ENCODE measurements around the gene USF2. TPM values are rescaled to one million over a fixed set of nuclear protein-coding genes. Genes with fewer than 3 reads are reported as not detected.
A peak's percentile ranks its signal among the peaks of the same experiment; 100 is the strongest.

Gene USF2
- total RNA-seq, 3 donors from 2014 or later, result 72.7 to 117 (median 77.3) TPM

DNA sequence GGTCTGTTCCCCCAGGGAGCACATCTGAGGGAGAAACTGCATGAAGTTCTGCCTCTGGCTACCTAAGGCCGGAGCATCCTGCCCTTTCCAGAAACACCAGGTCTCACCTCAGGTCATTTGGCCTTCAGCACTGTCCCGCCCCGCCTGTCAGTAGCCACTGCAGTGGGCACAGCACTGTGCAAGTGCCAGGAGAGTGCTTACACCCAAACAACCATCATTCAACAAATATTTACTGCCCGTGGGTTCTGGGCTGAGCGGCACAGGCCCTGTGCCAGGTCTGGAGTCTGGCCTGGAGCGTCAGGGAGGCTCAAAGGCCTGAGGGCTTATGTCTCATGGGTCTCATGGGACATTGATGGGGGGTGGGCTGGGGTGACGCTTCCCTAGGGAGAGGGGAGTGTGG, 2.8 kb downstream of the USF2 start:
- Histone ChIP-seq H3K27ac (peak overlapping the region in 1 of 2 donors; percentile 9), H3K4me1 (peaks cover 0 to 8% of the 10 kb centered on the region in 2 donors), H3K36me3 (peaks cover 5% of the 10 kb centered on the region), H3K27me3 (no peaks in the 10 kb centered on the region), H3K9me3 (no peaks in the 10 kb centered on the region), H3K4me3 (no peak overlapping the region)
- no peak for TF ChIP-seq POLR2A (IDR thresholded peaks at IDR 0.05)
- TF ChIP-seq POLR2AphosphoS5 (IDR thresholded peaks at IDR 0.05), result no peak
- TF ChIP-seq, protein P1, sequence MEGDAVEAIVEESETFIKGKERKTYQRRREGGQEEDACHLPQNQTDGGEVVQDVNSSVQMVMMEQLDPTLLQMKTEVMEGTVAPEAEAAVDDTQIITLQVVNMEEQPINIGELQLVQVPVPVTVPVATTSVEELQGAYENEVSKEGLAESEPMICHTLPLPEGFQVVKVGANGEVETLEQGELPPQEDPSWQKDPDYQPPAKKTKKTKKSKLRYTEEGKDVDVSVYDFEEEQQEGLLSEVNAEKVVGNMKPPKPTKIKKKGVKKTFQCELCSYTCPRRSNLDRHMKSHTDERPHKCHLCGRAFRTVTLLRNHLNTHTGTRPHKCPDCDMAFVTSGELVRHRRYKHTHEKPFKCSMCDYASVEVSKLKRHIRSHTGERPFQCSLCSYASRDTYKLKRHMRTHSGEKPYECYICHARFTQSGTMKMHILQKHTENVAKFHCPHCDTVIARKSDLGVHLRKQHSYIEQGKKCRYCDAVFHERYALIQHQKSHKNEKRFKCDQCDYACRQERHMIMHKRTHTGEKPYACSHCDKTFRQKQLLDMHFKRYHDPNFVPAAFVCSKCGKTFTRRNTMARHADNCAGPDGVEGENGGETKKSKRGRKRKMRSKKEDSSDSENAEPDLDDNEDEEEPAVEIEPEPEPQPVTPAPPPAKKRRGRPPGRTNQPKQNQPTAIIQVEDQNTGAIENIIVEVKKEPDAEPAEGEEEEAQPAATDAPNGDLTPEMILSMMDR (IDR thresholded peaks at IDR 0.05), result no peak
- no peak for DNase-seq (ENCODE audit: low spot score in 2 of 2)
- intact Hi-C loops (cut with DNase I; ENCODE audit: low total_unique reads), result no loop called here

DNA sequence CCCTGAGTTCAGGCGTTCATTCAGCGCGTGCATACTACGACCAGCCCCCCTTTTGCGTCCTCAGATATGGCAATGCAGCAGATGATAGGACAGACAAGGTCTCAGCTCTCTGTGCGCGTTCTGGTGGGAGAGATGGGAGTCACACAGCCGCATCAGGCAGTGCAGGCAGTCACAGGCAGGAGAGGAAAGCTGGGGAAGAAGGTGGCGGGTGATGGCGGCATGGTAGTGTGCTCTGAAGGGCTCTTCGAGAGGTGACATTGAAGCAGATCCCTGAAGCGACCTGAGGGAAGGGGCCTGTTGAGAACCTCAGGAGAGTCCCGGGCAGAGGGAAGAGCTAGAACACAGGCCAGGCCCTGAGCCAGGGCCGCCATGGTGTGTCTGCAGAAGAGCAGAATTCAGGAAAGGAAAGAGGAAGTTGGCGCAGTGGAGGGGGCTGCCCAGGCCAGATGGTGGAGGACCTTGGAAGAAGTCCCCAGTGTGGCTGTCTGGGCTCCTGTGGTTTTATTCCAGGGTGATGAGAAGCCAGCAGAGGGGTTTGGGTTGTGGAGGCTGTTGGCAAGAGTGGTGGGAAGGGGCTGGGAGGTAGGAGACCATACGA, 3.5 kb downstream of the USF2 start:
- H3K27me3 ChIP-seq, result no peaks in the 10 kb centered on the region
- no peaks in the 10 kb centered on the region for H3K9me3 ChIP-seq
- DNase-seq (ENCODE audit: low spot score in 2 of 2), result no peak
- TF ChIP-seq, protein P1 (IDR thresholded peaks at IDR 0.05), result no peak
- TF ChIP-seq POLR2A (IDR thresholded peaks at IDR 0.05), result no peak
- TF ChIP-seq POLR2AphosphoS5 (IDR thresholded peaks at IDR 0.05), result no peak
- H3K4me3 ChIP-seq, result no peak overlapping the region
- H3K36me3 ChIP-seq, result peaks cover 5% of the 10 kb centered on the region
- intact Hi-C loops (cut with DNase I; ENCODE audit: low total_unique reads), result no loop called here
- no peak overlapping the region for H3K27ac ChIP-seq
- H3K4me1 ChIP-seq, result peaks cover 0 to 8% of the 10 kb centered on the region in 2 donors

DNA sequence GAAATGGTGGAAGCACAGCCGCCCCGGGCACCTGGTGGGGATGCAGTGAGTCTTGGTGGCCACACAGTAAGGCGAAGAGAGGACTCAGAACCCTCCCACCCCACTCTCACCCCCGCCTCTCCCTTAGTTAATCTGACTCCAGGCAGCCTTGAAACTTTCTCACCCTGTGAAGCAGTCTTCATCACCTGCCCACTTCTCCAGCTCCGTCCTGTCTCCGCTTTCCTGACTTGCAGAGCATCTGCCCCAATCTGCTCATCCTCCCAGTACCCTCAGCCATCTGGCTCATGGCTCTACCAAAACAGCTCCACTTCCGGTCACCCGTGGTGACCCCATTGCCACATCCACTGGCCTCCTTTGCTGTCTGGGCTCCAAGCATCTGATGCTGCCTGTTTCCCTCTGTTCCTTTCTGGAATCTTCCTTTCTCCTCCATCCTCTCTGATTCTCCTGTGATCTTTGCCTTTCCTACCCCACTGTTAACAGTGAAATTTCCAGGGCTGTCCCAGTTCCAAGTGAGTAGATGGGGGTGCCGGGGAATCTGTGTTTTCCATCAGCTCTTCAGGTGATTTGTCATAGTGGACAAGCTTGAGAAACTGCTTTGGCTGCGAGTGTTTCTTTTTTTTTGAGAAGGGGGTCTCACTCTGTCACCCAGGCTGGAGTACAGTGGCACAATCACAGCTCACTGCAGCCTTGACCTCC, 4.3 kb downstream of the USF2 start:
- TF ChIP-seq POLR2A (IDR thresholded peaks at IDR 0.05) (no peak), POLR2AphosphoS5 (IDR thresholded peaks at IDR 0.05) (no peak)
- TF ChIP-seq, protein P1 (IDR thresholded peaks at IDR 0.05), result no peak
- H3K27ac ChIP-seq, result no peak overlapping the region
- no peaks in the 10 kb centered on the region for H3K9me3 ChIP-seq
- no peak for DNase-seq (ENCODE audit: low spot score in 2 of 2)
- H3K4me3 ChIP-seq, result no peak overlapping the region
- no peaks in the 10 kb centered on the region for H3K27me3 ChIP-seq
- peaks cover 5% of the 10 kb centered on the region for H3K36me3 ChIP-seq
- intact Hi-C loops (cut with DNase I; ENCODE audit: low total_unique reads), result no loop called here
- peaks cover 0 to 8% of the 10 kb centered on the region in 2 donors for H3K4me1 ChIP-seq

DNA sequence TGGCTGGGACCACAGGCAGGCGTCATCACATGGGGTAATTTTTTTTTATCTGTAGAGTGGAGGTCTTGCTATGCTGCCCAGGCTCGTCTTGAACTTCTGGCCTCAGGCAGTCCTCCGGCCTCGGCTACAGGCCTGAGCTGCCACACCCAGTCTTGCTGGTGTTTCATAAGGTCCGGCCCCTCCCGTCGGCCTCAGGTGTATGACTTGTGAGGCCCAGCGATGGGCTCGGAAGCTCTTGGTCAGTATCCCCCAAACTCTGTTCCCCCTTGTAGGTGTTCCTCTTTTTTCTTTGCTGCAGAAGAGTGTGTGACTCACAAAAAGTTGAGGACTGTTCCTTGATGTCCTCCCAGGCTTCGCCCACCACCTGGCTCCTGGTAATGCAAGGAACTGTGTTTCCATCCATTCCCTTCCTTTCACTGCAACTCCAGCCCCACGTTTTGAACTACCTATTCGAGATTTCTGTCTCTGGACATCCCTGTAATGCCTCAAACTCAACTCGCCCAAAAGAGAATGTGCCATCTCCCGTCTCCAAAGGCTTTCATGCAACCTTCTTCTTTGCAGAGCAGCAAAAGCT, 5.0 kb downstream of the USF2 start:
- intact Hi-C loops (cut with DNase I; ENCODE audit: low total_unique reads), result no loop called here
- Histone ChIP-seq H3K9me3 (no peaks in the 10 kb centered on the region), H3K4me3 (no peak overlapping the region), H3K27ac (no peak overlapping the region), H3K4me1 (peaks cover 0 to 8% of the 10 kb centered on the region in 2 donors), H3K36me3 (peaks cover 5% of the 10 kb centered on the region), H3K27me3 (no peaks in the 10 kb centered on the region)
- DNase-seq (ENCODE audit: low spot score in 2 of 2), result no peak
- TF ChIP-seq, protein P1 (IDR thresholded peaks at IDR 0.05), result no peak
- TF ChIP-seq POLR2A (IDR thresholded peaks at IDR 0.05) (no peak), POLR2AphosphoS5 (IDR thresholded peaks at IDR 0.05) (no peak)

DNA sequence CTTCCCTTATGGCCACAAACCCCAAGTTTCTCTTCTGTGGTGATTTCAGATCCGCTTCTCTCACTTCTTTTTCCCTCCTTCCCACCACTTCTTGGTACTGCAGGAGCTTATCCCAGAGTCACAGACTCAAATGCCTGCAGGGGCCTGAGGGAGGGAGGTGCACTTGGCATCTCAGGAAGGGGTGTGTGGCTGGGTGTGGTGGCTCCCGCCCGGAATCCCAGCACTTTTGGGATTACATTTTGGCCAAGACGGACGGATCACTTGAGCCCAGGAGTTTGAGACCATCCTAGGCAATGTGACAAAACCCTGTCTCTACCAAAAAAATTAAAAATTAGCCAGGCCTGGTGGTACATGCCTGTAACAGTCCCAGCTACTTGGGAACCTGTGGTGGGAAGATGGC, 5.6 kb downstream of the USF2 start:
- intact Hi-C loops (cut with DNase I; ENCODE audit: low total_unique reads), result no loop called here
- no peaks in the 10 kb centered on the region for H3K27me3 ChIP-seq
- no peaks in the 10 kb centered on the region for H3K9me3 ChIP-seq
- H3K27ac ChIP-seq, result no peak overlapping the region
- no peak overlapping the region for H3K4me3 ChIP-seq
- H3K4me1 ChIP-seq, result peaks cover 0 to 8% of the 10 kb centered on the region in 2 donors
- TF ChIP-seq, protein P1 (IDR thresholded peaks at IDR 0.05), result no peak
- TF ChIP-seq POLR2A (IDR thresholded peaks at IDR 0.05) (no peak), POLR2AphosphoS5 (IDR thresholded peaks at IDR 0.05) (no peak)
- H3K36me3 ChIP-seq, result peaks cover 5% of the 10 kb centered on the region
- DNase-seq (ENCODE audit: low spot score in 2 of 2), result no peak
